Right ventricle myocardium inferior (tissue), 1 donor: ENCODE data around the gene FGD1. TPM values are rescaled to one million over a fixed set of nuclear protein-coding genes. Genes with fewer than 3 reads are reported as not detected.

ENCODE experiments used
- ATAC-seq: fragments of 200-7000 bp; cut with Tn5 transposase; one replicate; pipeline ENCODE4 v1.9.1; 2020; ENCODE audit warnings: mild to moderate bottlenecking, moderate library complexity
- DNase-seq: peaks from one replicate; pipeline ENCODE4 v3.0.0; 2021; ENCODE audit errors: missing footprints
- intact Hi-C: fragments of 100-400 bp; cut with DNase I; formaldehyde crosslinking; loops from one replicate; pipeline ENCODE4 v1.11.0; 2022
- total RNA-seq: library from RNA; stranded (reverse); fragmentation: NEBNext Ultra II Directional; extraction: Animal tissue kit (Norgen Biotek cat#: 25700); gene quantifications from one replicate; pipeline ENCODE4 v1.2.1, GENCODE V29; 2021
- donor health status: DM: no; HTN: yes; CAD: no; lungs with severe emphysema.

The FGD1 gene
- total RNA-seq, 1 donor from 2014 or later = 6.4 TPM

DNA sequence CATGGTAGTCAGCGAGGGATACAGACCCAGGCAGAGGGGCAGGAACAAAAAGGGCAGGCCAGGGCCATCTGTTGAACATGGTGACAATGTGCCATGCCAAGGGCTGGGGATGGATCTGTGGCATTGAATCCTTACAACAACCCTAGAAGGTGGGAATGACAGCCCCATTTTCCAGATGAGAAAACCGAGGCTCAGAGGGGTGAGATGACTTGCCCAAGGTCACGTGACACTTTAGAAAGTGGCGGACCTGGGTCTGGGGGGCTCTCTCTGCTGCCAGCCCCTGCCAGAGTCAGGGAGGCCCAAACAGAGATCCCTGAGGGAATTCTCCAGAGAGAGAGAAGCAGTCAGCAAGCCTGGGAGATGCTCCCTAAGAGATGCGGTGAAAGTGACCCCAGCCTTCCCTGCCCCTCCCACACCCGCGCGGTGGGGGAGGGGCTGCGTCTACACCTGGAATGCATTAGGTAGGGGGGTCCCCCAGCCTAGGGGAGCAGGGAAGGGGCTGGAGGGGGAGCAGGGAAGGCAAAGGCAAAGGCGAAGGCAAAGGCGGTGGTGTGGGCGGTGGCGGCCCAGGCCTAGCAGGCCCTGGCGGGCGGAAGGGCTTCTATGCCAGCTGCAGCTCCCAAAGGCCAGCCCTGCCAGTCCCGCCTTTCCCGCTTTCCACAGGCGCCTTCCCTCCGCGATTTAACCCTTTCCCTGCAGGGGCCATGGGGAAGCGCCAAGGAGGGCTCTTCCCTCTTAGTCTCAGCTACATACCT, 13.0 kb downstream of the FGD1 start:
- peak; percentile 38 for ATAC-seq
- no peak for DNase-seq
- intact Hi-C loops = loop anchor here (5.0 kb wide), 1 partner anchor 44 kb away; no protein-coding TSS in a partner anchor

DNA sequence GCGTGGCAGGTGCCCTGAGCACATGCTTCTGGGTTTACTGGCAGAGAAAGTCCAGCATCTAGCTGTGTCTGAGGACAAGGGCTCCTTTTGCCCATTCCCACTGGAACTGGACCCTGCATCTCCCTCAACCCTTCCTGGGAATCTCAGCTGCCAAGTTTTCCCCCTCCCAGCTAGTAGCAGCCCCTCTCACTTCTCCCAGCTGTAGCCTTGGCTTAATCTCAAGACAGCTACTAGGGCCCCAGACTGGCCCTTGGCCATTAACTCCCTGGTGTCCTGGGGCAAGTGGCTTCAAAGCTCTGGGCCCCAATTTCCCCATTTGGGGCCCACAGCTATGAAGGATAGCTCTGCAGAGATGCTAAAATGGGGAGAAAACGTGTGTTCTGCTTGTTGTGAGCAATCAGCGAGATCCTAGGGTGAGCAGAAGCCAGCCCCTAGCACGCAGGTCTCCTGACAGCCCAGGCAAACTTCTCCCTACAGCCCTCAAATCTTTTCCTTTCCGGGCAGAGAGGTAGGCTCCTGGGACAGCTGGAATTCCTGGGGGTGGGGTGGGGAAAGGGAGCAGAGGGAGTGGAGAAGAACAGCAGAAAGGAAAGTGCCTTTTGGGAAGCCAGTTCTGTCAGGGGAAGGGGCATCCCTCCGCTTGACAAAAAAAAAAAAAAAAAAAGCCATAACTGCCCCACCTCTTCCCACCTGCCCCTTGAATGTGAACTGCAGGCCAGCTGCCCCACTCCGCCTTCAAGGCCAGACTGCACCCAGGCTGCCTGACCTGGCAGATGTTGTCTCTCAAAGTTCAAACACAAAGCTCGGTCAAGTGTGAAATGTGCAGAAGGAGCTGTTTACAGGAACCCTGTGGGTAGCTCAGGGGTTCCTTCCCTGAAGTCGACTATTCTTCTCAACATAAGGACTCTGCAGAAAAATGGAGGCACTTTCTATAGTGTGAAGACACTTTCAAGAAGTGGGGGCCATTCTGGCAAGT, 16.6 kb downstream of the FGD1 start:
- intact Hi-C loops = loop anchor here (5.0 kb wide), 1 partner anchor 48 kb away; no protein-coding TSS in a partner anchor
- ATAC-seq (no peak), DNase-seq (no peak)

DNA sequence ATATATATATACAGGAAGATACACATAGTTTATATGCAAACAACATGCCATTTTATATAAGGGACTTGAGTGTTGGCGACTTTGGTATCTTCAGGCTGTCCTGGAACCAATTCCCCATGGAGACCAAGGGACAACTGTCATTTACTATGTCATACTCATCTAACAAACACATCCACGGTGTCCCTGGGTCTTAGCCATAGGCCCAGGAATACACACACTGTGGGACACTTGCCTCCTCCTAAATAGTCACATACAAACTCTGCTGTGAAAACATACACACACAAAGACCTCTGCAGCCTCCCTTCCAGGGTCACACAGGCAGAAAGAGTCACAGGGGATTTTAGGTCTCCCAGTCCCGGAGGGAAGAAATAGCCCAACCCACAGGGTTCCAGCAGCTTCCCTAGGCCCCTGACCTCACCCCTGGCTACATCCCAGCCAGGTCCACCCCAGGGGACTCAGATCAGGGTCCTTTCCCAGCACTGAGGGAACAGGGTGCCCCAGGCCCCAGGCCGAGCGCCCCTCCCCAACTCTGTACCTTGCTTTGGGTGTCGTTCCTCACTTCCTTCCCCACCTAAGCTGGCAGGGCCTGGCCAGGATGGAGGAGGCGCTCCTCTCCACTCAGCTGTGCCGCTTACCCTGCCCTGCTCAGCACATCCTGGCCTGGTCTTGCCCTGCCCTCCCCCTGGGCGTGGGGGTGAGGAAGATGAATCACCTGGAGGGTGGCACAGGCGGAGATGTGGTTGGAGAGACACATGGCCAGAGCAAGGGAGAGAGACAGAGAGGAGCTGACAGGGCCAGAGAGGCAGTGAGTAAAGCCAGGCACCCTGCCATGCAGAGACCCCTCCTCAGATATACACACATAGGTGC, 21.8 kb downstream of the FGD1 start:
- ATAC-seq (peak; percentile 57), DNase-seq (no peak)
- intact Hi-C loops = no loop called here

DNA sequence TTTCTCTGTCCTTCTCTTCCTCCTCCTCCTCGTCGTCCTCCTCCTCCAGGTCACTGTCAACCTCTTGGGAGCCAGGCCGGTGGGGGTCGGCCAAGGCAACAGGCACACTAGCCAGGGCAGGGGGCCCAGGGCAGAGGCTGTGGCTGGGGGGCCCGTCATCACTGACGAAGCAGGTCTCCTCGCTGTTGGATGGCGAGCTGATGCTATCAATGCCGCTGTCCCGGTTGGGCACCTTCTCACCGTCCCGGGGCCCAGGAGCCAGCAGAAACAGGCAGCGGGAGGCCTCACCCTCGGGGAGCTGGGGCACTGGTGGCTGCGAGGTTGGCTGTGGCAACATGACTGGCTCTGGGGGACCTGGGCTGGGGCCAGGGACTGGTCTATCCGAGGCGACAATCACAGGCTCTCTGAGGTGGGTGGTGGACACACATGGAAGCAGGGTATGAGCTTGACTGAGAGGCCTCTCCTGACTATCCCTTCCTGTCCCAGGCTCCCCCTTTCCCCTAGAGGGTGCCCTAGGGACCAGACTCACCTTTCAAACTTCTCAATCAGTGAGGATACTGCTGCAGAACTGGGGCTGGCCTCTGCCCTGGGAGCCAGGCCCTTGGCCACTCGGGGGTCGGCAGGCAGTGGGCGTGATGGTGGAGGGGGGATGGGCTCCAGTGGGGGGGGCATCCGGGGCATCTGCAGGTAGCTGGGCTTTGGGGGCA, 25.8 kb downstream of the FGD1 start:
- no peak for DNase-seq
- ATAC-seq = no peak
- intact Hi-C loops = no loop called here

DNA sequence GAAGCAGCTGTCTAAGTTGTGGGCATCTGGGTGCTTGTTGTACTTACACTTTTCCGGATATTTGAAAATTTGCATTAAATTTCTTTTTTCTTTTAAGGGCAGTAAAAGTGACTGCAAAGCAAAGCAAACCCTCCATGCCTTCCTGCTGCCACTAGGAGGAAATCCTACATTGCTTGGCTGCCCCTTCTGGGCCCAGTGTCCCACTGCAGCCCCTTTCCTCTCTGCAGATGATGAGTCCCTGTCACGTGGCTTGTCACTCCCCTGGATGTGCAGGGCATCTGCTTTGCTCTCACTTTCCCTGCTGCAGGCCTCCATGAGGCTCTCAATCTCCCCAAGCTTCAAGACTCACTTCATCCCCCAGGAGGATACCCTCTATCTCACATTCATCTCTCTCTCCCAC, 43.1 kb downstream of the FGD1 start:
- intact Hi-C loops = no loop called here
- ATAC-seq (no peak), DNase-seq (no peak)

DNA sequence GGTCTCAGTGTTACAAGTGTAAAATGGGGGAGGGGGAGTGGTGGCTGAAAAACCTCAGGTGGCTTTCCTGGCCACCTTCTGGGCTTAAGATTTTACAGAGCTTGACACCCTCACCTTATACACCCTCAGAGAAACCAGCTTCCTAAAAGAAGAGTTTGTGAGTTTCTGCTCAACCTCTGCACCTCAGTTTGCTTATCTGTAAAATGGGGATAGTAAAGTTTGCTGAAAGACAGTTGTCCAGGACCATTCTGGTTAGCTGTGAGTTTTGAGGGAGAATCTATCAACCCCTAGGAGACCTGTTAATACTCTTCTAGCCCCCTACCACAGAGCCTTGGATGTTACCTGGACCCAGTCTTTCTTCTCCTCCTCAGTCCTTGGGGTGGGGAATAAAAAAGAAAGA, 46.1 kb downstream of the FGD1 start:
- ATAC-seq (no peak), DNase-seq (no peak)
- intact Hi-C loops = no loop called here

DNA sequence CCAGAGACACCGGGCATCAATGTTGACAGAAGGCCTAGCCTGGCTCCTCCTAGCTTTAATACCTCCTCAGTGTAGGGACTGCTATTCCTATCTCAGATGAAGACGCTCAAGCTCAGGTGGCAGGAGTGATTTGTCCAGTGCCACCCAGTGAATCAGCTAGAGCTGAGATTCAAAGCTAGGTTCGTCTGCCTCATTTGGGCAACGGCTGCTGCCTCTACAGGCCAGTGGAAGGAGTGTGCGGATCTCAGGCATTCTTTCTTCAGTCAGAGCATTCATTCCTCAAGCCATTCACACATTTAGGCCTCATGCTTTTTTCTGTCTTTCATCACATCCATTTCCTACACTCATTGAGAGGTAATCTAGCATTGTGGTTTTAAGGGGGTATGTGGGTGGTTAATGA, 48.6 kb downstream of the FGD1 start:
- intact Hi-C loops = no loop called here
- DNase-seq (no peak), ATAC-seq (no peak)

DNA sequence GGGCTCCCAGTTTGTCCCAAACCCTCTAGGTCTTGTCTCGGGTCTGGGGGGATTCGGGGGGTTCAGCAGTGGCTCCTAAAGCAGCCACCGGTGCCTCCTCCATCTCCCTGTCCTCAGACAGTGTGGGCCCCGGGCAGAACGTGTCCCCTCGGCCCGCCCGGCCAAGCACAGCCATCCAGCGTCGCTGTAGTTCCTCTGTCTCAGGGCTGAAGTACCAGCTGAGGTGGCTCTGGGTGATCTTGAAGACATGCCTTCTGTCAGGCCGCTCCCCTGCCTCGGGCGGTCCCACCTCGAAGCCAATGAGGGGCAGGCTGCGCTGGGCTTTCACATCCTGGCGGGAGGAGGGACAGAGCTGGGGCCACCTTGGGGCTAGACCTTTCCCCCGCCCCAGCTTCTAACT, 50.0 kb downstream of the FGD1 start:
- DNase-seq (no peak), ATAC-seq (no peak)
- intact Hi-C loops = no loop called here

DNA sequence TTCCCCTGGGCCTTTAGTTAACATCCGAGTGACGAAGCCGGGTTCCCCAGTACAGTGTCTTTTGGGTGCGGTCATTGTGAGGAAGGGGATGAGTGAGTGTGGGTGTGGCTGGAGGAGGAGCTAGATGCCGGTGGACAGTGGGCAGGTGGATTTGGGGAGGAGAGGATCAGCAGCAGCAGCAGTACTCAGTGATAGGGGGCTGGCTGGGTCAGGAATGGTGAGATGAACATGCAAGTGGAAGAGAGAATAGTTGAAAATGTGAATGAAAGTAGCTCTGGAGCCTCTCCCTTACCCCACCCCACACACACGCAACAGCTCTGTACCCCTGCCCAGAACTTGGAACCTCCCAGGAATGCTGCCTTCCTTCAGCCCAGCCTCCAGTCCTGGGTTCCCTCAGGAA, 51.3 kb downstream of the FGD1 start:
- no peak for DNase-seq
- intact Hi-C loops = loop anchor here (5.0 kb wide), 1 partner anchor 88 kb away; the partner anchor contains the start of gene GNL3L
- no peak for ATAC-seq

DNA sequence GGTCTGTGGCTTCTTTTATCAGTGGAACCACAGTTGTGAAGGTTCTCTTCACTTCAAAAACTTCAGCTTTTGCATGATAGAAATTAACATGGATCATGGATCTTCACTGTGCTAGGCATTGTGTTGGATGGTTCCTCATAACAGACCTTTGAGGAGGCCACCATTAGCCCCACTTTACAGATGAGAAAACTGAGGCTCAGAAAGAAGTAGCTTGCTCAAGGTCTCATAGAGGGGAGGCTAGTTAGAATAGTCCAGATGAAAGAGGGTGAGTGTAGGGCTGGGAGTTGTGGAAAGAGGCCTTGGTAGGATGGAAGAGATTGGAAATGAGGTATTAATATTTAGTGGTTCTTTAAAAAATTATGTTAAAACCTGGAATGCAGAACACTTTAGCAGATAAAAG, 53.2 kb downstream of the FGD1 start:
- DNase-seq (no peak), ATAC-seq (no peak)
- intact Hi-C loops = loop anchor here (5.0 kb wide), 1 partner anchor 90 kb away; the partner anchor contains the start of gene GNL3L

DNA sequence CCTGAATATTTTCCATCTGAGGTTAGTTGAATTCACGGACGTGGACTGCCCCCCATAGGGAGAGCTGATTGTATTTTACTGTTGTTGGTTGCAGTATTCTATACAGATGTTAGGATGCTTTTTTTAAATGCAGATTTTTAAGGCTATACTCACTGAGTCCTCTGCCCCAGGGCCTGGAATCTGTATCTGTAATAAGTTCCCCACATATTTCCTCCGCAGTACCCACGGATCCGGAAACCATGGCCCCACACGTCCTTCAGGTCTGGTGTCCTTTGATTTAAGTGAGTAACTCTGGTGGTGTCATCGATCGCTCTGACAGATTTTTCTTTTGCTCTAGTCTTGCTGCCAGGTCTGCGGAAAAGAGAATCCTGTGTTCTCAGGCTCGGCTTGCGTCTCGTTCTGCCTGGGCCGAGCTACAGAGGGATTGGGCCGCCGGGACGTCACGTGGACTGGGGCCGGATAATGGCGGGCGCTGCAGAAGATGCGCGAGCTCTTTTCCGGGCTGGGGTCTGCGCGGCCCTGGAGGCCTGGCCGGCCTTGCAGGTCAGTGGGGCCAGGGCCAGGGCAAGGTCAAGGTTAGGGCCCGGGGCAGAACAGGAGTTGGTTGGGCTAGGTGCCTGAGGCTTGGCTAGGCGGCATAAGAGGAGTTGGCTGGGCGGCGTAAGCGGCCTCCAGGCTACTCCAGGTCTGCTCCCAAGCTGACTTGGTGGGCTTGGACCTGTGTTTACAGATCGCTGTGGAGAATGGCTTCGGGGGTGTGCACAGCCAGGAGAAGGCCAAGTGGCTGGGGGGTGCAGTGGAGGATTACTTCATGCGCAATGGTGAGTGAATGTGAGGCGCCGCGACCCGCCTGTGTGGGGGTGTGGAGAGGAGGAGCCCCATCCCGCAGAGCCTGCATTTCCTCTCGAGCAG, 55.8 kb downstream of the FGD1 start, which contains the start of gene TSR2:
TSR2 (plus strand) TSS at position 445 of the 912 bp plus-strand sequence; CDS start at position 463, 18 bp downstream.
- DNase-seq (peak; percentile 90), ATAC-seq (peak; percentile 98)
- intact Hi-C loops = loop anchor here (5.0 kb wide), 1 partner anchor 92 kb away; the partner anchor contains the start of gene GNL3L

DNA sequence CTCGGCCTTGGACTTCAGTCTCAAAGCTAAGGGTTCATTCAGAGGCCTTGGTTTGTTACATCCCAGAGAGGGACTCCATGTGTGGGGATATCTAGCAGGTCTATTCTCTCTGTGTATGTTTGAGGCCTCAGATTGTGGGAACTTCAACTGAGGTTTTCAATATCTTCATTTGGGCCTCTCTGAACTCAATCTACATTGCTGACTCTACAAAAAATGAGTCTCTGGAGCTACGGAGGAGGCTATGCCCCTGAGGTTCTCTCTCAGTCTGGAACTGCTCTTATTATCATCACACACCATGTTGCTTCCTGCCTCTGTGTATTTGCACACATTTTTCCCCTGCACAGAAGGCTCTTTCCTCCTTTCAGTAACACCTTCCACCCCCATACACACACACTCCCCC, 60.9 kb downstream of the FGD1 start:
- ATAC-seq (no peak), DNase-seq (no peak)
- intact Hi-C loops = no loop called here

DNA sequence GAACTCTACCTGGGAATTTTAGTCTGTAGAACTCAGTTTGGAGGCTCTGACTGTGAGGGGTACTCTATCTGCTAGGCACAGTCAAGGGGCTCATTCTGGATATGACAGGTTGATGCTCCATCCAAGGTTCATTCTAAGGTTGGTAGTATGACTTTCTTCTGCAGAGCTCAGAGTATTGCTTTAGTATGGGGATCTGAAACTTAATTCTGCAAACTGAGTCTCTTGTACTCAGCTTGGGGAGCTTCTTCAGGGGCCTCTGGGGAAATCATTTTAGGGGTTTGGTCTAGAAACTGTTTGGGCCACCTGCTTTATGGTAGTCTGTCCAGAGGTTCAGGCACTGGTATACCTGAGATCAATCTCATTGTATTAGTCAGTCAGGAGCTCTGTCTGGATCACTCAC, 65.5 kb downstream of the FGD1 start:
- ATAC-seq (no peak), DNase-seq (no peak)
- intact Hi-C loops = no loop called here

DNA sequence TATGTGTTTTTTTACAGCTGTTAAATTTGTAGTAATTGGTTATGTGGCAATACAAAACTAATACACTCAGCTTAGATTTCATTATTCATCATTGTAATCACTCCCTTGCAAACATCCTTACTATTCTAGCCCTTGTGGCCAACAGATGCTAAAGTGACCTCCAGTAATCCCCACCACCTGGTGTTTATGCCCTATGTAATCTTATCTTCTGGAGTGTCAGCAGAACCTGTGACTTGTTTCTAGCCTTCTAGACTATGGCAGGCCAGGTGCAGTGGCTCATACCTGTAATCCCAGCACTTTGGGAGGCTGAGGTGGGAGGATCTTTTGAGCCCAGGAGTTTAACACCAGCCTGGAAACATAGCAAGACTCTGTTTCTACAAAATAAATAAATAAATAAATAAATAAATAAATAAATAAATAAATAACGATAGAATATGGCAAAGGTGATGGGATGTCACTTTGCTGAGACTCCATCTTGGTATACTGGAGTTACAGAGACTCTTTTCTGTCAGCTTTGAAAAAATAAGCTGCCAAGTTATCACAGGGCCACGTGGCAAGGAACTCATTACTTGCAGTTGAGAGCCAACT, 68.1 kb downstream of the FGD1 start:
- ATAC-seq (no peak), DNase-seq (no peak)
- intact Hi-C loops = no loop called here

DNA sequence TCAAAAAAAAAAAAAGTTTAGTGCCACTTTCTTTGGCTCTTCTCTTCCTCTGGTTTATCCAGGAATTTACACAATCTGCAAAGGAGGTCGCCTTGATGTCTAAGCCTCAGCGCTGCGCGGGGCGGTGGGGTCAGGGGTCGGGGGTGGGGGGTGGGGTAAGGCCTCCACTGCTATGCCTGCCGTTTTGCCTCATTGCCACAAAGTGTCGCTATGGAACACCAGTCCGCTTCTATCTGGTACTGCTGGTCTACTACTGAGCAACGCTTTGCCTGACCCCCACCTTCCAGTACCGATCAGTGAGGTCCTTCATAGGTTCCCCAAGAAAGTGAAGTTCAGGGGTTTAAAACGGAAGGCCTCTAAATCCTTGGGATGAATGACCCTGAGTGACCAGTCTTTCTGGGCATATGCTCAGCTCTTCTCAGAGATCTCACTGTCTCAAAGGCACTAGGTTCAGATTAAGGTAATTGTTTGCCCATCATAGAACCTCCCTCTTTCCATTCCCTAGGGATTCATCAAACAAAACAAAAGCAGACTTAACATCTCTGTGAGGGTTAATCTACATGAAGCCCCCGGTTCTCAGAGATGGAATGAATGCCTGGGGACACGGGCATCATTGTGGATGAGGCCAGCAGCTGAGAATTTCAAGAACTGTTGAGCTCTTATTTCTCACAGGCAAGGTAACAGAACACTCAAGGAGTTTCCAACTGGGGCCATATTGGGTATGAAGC, 72.7 kb downstream of the FGD1 start:
- DNase-seq (no peak), ATAC-seq (no peak)
- intact Hi-C loops = no loop called here

DNA sequence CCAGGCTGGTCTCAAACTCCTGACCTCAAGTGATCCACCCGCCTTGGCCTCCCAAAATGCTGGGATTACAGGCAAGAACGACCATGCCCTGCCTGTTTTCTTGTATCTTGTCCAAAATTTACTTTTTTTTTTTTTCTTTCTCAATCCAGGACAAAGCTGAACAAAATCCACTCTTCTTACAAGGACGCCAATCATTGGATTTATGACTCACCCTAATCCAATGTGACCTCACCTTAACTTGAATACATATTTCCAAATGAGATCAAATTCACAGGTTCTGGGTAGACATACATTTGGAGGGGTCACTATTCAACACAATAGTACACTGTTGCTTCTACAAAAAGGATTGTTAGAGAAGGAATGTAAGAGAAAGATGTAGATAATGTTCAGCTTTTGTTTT, 73.9 kb downstream of the FGD1 start:
- no peak for ATAC-seq
- no peak for DNase-seq
- intact Hi-C loops = no loop called here
